NCI-H2029 (cell line): ENCODE data around the gene MCRIP2.
A peak's percentile ranks its signal among the peaks of the same experiment; 100 is the strongest.

Source experiments
- DNase-seq: peaks from one replicate; lab custom pipeline; 2025; lab: John Stamatoyannopoulos, UW

Gene MCRIP2

GRCh38 chr16:648781-649589, 7.4 kb downstream of the MCRIP2 start, which contains the start of gene WDR90:
WDR90 (plus strand) TSS chr16:649365; CDS start chr16:649417, 52 bp downstream.
- peak; percentile 89 for DNase-seq

GRCh38 chr16:649631-650030, 8.0 kb downstream of the MCRIP2 start:
- no peak for DNase-seq

DNA sequence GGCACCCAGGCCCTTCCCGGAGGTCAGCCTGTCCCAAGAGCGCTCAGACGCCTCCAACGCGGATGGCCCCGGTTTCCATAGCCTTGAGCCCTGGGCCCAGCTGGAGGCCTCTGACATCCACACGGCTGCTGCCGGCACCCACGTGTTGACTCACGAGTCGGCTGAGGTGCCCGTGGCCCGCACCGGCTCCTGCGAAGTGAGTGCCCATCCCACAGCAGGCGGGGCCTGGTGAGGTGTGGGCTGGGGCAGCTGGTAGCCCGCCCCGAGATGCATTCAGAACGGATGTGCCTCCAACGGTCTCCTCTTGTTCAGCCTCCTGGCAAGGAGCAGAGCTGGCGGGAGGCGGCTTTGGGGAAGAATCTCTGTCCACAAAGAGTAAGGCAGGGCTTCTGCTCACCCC, 10.2 kb downstream of the MCRIP2 start:
- no peak for DNase-seq

DNA sequence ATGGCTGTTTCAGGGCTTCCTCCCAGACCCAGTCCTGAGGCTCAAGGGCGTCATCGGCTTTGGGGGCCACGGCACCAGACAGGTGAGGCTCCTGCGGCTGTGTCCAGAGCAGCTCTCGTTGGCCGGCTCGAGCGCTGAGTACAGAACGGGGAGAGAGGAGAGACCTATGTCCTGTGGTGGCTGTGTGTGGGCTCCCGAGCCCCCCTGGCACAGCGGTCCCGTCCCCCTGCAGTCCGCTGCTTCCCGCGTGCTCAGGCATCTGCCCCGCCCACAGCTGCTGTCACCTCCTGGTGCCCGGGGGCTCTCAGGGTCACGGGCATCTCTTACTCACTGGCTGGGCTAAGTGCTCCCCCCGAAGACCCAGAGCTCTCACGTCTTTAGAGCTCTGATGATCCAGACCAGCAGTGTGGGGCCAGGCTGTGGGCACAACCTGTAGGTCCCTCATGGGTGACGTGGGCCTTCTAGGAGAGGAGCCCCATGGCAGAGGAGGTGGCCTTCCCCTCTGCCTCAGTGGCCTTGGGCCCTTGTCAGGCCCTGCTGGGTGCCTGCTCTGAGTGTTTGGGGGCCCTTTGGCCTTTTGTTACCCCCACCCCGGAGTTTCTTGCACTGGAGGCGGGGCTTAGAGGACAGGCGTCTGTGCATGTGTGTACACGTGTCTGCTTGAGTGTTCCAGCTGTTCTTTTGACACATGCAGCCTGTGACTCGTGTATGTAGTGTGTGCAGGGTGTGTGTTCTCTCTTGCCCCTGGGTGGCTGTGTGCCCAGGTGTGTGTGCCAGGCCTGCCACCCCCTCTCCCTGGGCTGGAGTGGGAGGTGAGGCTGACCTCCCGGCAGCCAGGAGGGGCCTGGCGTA, 11.1 kb downstream of the MCRIP2 start:
- no peak for DNase-seq

DNA sequence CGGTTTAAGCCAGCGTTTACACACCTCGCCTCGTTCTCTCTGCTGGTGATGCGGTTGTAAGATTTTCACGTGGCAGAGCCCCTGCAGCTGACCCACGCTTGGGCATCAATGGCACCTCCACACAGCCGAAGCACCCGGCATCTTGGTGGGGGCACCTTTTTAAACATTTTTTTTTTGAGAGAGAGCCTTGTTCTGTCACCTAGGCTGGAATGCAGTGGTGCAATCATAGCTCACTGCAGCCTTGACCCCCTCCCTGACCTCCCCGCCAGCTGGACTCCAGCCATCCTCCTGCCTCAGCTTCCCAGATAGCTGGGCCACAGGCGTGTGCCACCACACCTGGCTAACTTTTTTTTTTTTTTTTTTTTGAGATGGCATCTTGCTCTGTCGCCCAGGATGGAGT, 12.4 kb downstream of the MCRIP2 start:
- no peak for DNase-seq

DNA sequence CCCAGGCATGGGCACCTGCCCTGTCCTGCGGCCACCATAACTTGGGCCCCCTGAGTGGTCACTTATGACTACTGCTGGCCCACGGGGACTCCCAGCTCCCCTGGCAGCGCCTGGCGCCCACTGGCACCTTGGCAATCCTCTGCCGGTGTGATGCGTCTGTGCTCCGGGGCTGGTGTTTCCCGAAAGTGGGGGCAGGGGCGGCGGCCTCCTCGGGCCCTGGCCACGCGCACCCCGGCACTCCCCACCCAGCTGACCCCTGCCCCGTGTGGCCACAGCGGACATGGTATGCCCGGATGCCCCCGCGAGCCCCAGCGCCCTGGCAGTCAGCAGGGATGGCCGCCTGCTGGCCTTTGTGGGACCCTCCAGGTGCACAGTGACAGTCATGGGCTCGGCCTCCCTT, 15.9 kb downstream of the MCRIP2 start:
- DNase-seq: no peak

DNA sequence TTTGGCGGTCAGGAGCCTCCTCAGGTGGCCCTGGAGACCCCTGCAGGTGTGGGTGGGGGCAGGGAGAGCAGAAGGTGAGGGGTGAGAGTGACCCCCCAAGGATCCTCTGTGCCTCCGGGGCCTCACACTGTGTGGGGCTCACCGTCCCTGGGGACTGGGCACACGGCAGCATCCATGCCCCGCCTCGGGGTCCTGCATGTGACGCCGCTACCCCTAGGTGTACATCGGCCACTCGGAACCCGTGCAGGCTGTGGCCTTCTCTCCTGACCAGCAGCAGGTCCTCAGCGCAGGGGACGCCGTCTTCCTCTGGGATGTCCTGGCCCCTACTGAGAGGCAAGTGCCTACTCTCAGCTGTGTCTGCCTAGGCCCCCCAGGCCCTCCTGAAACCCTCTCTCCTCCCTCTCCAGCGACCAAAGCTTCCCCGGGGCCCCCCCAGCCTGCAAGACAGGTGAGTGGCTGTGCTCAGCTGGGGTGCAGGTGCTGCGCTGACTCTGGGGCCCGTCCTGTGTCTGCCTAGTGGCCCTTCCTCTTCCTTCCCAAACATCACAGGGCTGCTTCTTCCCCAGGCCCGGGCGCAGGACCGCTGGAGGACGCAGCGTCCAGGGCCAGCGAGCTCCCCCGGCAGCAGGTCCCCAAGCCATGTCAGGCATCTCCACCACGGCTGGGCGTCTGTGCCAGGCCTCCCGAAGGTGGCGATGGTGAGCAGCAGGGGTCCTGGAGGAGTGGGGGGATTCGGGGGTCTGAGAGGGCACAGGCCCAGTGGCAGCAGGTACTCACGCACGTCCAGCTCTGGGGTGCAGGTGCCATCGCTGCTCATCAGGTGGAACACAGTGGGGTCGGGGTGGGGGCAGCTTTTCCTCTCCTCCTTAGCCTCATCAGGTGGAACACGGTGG, 17.3 kb downstream of the MCRIP2 start:
- DNase-seq: no peak

DNA sequence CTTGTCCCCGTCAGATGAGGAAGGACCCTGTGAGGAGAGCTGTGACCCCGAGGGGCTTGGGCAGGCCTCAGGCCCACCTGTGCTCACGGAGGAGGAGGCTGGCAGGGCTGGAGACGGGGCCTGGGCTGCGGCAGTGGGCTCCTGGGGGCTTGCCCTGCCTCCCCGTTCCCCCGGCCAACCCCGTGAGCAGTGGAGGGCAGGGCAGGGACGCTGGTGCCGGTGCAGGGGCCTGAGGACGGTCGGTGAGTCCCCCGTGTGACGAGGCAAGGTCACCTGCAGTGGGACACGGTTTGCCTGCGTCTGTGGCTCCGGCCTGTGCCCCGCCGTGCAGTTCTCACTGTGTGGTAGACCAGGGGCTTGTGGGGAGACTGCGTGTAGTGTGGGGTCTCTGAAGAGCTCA, 18.0 kb downstream of the MCRIP2 start:
- no peak for DNase-seq

GRCh38 chr16:660132-660458, 18.5 kb downstream of the MCRIP2 start:
- DNase-seq: no peak

DNA sequence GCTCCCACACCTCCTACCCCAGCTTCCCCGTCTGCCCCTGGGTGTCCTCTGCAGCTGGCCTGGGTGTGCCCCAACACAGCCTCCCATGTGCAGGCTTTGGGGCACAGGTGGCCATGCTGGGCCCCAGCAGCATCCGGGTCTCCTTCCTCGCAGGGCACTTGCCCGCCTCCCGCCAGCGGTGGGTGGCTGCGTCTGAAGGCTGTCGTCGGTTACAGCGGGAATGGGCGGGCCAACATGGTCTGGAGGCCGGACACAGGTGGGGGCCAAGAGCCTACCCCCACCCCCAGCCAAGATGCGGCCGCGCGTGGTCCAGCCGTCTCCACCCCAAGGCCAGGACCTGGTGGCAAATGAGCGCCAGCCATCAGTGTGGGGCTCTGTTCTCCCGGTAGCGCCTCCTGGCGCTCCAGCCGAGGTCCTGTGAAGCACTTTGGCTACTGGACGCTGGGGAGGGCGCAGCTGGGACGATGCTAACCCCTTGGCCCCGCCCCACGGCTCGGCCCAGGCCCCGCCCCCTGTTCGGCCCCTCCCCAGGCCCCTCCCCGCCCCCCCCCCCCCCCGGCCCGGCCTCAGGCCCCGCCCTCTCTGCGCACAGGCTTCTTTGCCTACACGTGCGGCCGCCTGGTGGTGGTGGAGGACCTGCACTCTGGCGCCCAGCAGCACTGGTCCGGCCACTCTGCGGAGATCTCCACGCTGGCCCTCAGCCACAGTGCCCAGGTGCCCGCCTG, 19.0 kb downstream of the MCRIP2 start:
- peak; percentile 78 for DNase-seq

DNA sequence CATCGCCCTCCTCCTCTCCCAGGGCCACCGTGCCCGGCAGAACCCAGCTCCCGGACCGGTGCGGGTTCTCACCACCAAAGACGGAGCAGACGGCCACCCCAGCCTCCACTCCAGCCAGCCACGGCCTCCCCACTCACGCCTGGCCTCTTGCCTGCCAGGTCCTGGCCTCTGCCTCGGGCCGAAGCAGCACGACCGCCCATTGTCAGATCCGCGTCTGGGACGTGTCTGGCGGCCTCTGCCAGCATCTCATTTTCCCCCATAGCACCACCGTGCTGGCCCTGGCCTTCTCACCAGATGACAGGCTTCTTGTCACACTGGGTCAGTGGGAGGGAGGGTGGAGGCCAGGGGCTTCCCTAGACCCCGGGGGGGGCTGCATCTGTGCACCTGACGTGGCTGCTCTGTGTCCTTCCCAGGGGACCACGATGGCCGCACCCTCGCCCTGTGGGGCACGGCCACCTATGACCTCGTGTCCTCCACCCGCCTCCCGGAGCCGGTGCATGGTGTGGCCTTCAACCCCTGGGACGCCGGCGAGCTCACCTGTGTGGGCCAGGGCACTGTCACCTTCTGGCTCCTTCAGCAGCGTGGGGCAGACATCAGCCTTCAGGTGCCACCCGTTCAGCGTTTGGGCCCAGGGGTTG, 19.7 kb downstream of the MCRIP2 start:
- DNase-seq: no peak

DNA sequence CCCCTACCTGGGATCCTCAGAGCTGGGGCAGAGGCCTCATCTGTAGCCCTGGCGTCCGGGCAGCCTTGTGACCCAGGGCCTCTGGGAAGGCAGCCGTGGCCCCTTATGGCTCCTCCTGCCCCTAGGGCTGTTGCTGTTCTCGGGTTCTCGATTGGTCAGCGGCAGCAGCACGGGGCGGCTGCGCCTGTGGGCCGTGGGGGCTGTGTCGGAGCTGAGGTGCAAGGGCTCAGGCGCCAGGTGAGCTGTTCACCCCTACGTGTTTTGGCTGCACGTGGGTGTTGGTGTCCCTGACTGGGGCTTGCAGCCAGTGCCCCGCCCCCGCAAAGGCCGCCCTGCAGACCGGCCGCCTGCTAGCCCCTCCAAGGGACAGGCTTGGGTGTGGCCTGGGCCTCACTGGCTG, 20.5 kb downstream of the MCRIP2 start:
- no peak for DNase-seq

- no peak for DNase-seq
These were observed 21.0 kb downstream of the MCRIP2 start for GRCh38 chr16:662597-662996.

DNA sequence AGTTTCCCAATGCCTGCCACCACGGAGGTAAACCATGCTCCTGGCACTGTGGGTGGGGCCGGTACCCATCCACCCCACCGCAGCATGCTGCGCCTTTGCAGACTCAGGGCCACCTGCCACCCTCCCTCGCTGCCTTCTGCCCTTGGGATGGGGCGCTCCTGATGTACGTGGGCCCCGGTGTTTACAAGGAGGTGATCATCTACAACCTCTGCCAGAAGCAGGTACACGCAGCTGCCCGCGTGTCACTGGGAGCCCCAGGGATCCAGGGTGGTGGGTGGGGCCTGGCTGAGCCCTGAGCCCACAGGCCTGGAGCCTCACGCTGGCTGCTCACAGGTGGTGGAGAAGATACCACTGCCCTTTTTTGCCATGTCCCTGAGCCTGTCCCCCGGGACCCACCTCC, 24.9 kb downstream of the MCRIP2 start:
- DNase-seq: no peak

- DNase-seq: no peak
These were observed 25.6 kb downstream of the MCRIP2 start for GRCh38 chr16:667113-667779.

DNA sequence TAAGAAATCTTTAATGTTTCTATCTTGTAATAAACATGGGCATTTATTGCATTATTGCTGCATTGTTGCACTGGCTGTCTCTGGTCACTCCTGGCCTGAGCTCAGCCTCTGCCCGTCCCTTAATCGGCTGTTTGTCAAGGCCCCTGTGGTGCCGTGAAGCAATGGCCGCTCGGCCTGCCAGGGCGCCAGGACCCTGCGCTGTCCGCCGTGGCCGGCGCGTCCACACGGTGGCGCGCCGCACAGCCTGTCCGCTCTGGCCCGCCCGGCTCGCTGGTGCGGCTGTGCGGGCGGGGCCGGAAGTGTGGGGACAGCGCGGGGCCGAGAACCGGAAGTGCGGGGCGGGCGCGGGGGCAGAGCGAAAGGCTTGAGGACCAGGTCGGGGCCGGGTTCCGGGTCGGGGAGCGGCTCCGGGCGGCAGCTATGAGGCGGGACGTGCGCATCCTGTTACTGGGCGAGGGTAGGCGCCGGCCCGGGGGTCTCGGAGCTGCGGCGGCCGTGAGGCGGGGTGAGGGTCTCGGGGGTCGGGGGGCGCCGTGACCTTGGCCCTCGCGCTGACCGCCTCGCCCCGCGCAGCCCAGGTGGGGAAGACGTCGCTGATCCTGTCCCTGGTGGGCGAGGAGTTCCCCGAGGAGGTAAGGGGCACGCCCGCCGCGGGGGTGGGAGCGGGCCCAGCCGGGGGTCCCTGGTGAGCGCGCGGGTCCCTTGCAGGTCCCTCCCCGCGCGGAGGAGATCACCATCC, 26.3 kb downstream of the MCRIP2 start, which contains the start of gene RHOT2:
TSS of gene RHOT2 (plus strand) at position 353 of the 739 bp plus-strand sequence. CDS start at position 421, 68 bp downstream.
- DNase-seq: peak; percentile 78

DNA sequence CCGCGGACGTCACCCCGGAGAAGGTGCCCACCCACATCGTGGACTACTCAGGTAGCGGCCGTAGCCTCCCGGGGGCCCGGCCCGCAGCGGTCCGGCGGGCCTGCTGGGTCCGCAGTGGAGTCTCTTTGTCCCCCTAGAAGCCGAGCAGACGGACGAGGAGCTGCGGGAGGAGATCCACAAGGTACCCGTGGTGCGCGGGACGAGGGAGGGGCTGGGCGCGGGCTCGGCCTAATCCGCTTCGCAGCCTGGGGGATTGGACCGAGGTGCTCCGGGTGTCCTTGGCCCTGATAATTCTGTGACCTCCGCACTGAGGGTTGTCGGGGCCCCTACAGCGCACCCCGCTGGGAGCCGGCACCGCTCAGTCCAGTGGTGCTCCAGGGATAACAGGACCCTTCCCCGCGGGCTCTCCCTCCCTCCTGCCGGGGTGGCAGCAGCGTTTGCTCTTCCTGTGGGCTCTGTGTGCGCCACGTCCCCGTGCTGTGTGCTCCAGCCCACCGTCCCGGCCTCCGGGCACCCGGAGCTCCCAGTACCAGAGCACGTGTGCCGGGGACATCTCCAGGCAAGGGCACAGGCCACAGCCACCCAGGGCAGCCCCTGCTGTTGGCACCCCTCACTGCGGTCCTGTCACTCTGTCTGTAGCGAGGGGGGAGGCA, 27.0 kb downstream of the MCRIP2 start:
- DNase-seq: no peak

GRCh38 chr16:669666-670065, 28.0 kb downstream of the MCRIP2 start:
- DNase-seq: no peak
